HG03135 (cell line): Measurements from ENCODE around the gene NUP214.
"Not testable (repeated sequence)": the region's sequence is repeated elsewhere in the genome, so short reads cannot be mapped to it uniquely, and the experiment has no call there.

Experiments
- ATAC-seq: cut with Tn5 transposase; IDR thresholded peaks from one replicate; pipeline ENCODE4 v1.9.1; 2021; ENCODE audit warnings: mild to moderate bottlenecking, moderate library complexity; ENCODE audit not compliant: unreplicated experiment

NUP214 gene

DNA sequence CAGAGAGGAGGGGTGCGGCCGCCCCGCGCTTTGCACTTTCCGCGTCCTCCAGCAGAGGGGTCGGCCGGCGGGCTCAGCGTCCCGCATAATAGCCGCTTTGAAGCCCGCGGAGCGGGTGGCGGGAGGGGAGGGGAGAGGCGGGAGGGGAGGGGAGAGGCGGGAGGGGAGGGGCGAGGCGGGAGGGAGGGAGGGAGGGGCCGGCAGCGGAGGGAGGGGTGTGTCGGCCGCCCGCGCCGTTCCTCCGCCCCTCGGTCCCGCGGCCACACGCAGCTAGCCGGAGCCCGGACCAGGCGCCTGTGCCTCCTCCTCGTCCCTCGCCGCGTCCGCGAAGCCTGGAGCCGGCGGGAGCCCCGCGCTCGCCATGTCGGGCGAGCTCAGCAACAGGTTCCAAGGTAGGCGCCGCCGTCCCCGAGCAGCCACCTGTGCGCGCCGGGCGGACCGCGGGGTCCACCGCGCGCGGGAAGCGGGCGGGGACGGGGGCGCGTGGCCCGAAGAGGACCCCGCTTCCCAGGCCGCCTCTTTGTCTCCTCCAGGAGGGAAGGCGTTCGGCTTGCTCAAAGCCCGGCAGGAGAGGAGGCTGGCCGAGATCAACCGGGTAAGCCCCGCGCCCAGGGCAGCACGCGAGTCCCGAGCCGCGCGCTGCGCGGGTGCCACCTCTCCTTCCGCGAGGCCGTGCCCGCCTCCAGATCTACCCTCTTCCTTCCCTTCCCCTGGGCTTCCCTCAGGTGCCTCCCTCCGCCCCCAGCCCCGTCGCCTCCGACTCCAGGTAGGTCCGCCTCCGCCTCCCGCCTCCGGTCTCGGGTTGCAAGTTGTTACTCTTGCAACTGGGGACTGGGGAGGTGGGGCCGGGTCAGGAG is 28.9 kb upstream of the NUP214 start, which contains the start of gene AIF1L:
TSS of gene AIF1L (plus strand) at position 263 of the 857 bp plus-strand sequence. CDS start at position 362, 99 bp downstream.
- no peak for ATAC-seq

DNA sequence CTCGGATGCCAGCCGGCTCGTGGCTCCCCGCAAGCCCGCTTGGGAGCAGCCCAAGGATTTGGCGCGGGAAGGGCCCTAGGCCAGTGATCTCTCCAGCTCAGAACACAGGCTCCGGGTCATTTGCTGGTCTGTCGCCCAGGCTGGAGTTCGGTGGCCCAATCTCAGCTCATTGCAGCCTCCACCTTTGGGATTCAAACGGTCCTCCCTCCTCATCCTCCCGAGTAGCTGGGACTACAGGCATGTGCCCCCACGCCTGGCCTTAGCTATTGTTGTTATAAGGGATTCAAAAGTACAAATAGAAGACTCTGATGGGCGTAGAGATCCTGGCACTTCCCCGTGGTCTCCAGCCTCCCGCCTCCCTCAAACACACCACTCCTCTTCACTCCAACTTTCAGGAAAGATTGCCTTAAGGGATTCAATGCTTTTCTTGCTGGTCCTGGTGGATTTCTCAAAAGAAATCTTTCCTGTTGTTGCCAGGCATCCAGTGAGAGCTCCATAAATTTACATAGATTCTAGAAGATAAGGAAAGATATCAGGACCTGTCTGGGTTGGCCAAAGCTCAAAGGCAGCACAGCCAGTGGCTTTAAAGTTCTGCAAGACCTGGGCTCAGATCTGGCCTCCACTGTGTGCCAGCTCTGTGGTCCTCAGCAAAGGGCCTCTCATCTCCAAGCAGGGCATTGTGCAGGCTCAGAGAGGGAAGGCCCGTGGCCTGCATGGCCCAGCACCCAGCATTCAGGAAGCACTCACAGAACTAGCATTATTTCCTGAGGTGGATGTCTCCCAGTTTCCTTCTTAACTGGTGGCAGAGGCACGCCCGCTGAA is 28.0 kb upstream of the NUP214 start:
- ATAC-seq: no peak

GRCh38 chr9:131097948-131098278 is 27.5 kb upstream of the NUP214 start:
- no peak for ATAC-seq

- ATAC-seq: no peak
Measured at GRCh38 chr9:131098391-131099101, 26.8 kb upstream of the NUP214 start.

GRCh38 chr9:131099102-131099606 is 26.2 kb upstream of the NUP214 start:
- ATAC-seq: no peak

- ATAC-seq: not testable (repeated sequence)
Measured at GRCh38 chr9:131099845-131100244, 25.5 kb upstream of the NUP214 start.

DNA sequence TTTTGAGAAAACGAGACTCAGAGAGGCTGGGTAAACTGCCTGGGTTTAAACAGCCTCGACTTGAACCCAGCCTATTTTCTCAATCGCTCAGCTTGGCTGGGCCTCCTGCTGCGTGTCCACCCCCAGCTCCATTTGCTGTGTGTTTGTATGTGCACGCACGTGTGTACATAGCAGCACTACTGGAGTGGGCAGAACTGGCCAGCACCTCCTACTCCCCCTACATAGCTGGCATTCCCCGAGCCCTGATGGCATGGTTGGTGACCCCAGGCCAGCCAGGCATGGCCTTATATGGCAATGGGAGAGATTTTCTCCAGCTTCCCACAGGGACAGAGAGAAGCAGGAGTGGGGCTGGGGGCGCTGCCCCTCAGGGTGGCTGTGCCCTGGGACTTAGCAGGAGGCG is 24.9 kb upstream of the NUP214 start:
- ATAC-seq: no peak

DNA sequence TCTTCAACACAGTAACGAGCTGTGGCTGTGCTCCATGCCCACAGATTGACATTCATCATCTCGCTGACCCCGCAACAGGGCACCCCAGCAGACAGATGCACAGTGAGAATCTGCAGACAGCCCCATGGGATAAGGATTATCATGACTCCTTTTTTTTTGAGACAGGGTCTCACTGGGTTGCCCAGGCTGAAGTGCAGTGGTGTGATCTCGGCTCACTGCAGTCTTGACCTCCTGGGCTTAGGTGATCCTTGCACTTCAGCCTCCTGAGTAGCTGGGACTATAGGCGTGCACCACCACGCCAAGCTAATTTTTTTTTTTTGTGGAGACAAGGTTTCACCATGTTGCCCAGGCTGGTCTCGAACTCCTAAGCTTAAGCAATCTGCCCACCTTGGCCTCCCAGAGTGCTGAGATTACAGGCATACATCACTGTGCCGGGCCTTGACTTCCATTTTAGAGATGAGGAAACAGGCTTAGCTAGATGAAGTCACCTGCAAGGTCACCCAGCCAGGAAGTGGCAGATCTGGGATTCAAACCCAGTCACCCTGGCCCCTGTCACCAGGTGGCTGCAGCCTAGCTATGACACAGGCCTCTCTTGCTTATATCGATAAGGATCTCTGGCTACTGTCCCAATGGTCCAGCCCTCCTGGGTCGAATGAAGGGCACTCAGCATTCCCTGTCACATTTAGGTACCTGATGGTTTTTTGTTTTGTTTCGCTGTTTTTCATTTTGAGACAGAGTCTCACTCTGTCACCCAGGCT is 24.0 kb upstream of the NUP214 start:
- ATAC-seq: no peak

- ATAC-seq: no peak
Measured at GRCh38 chr9:131103024-131103423, 22.4 kb upstream of the NUP214 start.

GRCh38 chr9:131103535-131103934 is 21.9 kb upstream of the NUP214 start:
- no peak for ATAC-seq

GRCh38 chr9:131104016-131104740 is 21.2 kb upstream of the NUP214 start:
- no peak for ATAC-seq

DNA sequence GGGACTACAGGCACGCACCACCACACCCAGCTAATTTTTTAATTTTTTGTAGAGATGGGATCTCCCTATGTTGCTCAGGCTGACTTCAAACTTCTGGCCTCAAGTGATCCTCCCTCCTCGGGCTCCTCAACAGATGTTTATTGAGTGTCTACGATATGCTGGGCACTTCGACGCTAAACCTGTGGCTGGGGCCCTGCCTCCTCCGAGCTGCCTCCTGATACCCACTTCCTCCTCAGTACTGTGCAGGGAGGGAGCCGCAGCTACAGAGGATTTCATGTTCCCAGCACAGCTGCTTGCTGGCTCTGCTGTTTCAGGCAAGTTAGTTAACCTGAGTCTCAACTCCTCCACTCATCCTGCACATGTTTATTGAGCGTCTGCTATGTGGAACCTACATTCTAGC is 19.4 kb upstream of the NUP214 start:
- no peak for ATAC-seq

DNA sequence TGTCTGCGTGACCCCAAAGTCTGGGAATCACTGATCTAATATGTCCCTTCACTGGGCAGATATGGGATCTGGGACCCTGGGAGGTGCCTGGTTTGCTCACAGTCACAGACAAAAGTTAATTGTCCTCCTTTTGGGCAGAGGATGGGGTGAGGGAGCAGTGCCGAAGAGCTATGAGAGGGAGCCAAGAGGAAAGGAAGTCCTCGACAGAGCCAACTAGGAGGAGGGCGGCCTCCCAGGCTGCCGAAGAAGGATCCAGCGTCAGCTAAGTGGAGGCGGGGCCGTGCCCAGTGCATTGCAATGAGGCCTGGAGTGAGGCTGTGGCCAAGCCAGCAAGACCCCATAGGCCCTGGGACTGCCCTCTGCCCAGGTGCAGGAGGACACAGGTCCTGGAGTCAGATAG is 17.6 kb upstream of the NUP214 start:
- ATAC-seq: no peak

GRCh38 chr9:131111186-131111853 is 14.1 kb upstream of the NUP214 start:
- no peak for ATAC-seq

DNA sequence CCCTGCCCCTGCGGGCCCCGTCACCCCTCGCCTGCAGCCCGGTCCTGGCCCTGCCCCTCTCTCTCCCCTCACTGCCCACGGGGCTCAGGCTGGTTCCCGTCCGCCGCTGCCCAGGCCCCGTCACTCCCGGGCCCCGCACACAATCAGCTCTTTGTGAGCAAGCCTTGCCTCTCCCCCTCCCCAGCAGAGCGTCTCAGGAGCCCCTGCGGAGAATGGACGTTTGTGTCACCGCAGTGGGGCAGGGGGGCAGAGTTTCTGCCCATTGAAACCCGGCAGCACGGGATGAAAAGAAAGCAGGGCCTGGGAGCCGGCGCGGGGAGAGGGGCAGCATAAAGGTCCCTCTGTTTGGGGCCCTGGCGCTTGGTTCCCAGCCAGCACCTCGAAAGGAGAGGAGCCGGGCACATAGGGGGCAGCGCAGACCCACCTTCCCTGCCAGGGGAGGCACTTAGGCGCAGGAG is 13.5 kb upstream of the NUP214 start:
- no peak for ATAC-seq

DNA sequence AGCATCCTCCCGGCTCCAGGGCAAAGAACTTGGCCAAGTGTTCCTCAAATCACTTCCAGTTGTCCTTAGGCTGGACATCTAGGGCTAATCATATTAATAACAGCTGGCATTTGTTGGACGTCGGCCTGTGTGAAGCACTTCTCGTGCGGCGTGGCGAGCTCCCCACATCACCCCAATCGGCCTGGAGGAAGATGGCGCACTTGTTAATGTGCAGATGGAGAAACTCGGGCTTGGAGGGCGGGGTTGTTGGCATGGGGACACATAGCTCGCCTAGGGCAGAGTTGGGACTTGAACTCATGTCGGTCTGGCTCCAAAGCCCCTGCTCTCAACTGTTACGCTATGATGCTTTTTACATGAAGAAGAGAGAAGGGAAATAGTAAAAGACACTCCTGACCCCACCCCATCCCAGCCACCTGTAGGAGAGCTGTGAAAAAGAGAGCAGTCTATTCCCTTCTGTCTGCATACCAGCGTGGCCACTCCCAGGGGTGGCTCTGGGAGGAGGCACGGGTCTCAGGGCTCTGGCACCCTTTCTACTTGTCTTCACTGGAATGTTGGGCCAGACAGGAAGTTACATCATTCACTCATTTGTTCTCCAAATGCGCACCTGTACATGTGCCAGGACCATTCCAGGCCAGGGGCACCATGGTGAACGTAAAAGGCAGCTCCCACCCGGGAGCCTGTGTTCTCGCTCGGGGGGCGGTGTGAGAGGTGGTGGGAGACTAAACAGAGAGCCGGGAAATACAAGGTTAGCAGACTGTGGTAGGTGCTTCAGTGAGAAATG is 12.8 kb upstream of the NUP214 start:
- ATAC-seq: no peak

DNA sequence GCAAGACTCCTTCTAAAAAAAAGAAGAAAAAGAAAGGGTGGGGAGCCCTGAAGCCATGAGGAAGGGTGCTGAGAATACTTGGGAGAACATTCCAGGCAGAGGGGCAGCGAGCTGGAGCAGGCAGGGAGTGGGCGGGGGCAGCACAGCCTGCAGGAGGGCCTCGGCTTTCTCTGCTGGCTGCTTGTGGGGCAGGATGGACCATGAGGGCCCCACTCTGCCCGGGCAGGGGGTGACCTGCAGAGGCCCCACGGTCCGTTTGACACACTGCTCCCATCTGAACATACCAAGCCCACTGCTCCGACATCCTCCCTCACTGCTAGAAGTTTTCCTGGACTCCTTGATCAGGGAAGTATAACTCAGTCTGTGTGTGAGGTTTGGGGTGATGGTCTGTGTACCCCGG is 11.7 kb upstream of the NUP214 start:
- ATAC-seq: no peak

GRCh38 chr9:131114084-131114535 is 11.3 kb upstream of the NUP214 start:
- ATAC-seq: no peak
